SU-DHL-6 (cell line): ENCODE results near the gene MMP13.

Experiments
- H2AFZ ChIP-seq: fragments of 200-600 bp; sonication (generic); 2 replicates; pipeline ENCODE4 v1.6.1; 2014; ENCODE audit warnings: low read depth, mild to moderate bottlenecking, moderate library complexity, mixed read lengths, antibody characterized with exemption, low read length; ENCODE audit not compliant: severe bottlenecking
- H3F3A ChIP-seq: fragments of 200-600 bp; shearing (Covaris generic); 2 replicates; pipeline ENCODE4 v1.6.0; 2016; ENCODE audit warnings: antibody characterized with exemption, mild to moderate bottlenecking; ENCODE audit not compliant: insufficient read depth
- H3K27ac ChIP-seq: fragments of 200-600 bp; sonication (generic); 2 replicates; pipeline ENCODE4 v1.5.1; 2016; ENCODE audit warnings: low read depth, mild to moderate bottlenecking, low read length, moderate library complexity, mixed read lengths
- H3K27me3 ChIP-seq: fragments of 200-600 bp; sonication (generic), shearing (Covaris generic); 2 replicates; pipeline ENCODE4 v1.6.0; 2014; ENCODE audit warnings: mild to moderate bottlenecking, low read length
- H3K36me3 ChIP-seq: fragments of 200-600 bp; sonication (generic); 2 replicates; pipeline ENCODE4 v1.6.1; 2014; ENCODE audit warnings: mild to moderate bottlenecking, low read length, mixed read lengths
- H3K4me2 ChIP-seq: fragments of 300-600, 200-600 bp; shearing (Covaris generic), sonication (generic); 2 replicates; pipeline ENCODE4 v1.6.0; 2014; ENCODE audit warnings: low read length, low read depth, mild to moderate bottlenecking; ENCODE audit not compliant: poor library complexity, severe bottlenecking
- H3K4me3 ChIP-seq: fragments of 200-600 bp; sonication (generic); 2 replicates; pipeline ENCODE4 v1.5.1; 2014; ENCODE audit warnings: antibody characterized with exemption, low read length, mild to moderate bottlenecking, mixed read lengths; ENCODE audit not compliant: insufficient read depth, poor library complexity, severe bottlenecking
- H3K79me2 ChIP-seq: fragments of 200-600 bp; sonication (generic); 2 replicates; pipeline ENCODE4 v1.6.1; 2014; ENCODE audit warnings: mild to moderate bottlenecking, low read length, moderate library complexity; ENCODE audit not compliant: insufficient read depth
- H3K9ac ChIP-seq: fragments of 200-600 bp; sonication (generic); 2 replicates; pipeline ENCODE4 v1.7.0; 2014; ENCODE audit warnings: mild to moderate bottlenecking, low read length
- H3K9me2 ChIP-seq: fragments of 200-600 bp; sonication (generic); replicated peaks from 2 replicates; pipeline ENCODE4 v1.6.1; 2014; ENCODE audit warnings: low read length; ENCODE audit not compliant: insufficient read depth
- H3K9me3 ChIP-seq: fragments of 200-600 bp; sonication (generic); 2 replicates; pipeline ENCODE4 v1.6.1; 2014; ENCODE audit warnings: low read length, mixed read lengths; ENCODE audit not compliant: insufficient read depth
- H4K20me1 ChIP-seq: fragments of 200-600 bp; sonication (generic); 2 replicates; pipeline ENCODE4 v1.6.1; 2014; ENCODE audit warnings: low read depth, mild to moderate bottlenecking, antibody characterized with exemption, low read length, moderate library complexity, mixed read lengths
- CTCF ChIP-seq: fragments of 200-600 bp; sonication (generic); IDR thresholded peaks from one replicate; pipeline ENCODE4 v1.5.1; 2017; ENCODE audit warnings: antibody characterized with exemption, mild to moderate bottlenecking, low read length, moderate library complexity; ENCODE audit not compliant: insufficient read depth, poor library complexity, severe bottlenecking
- EZH2phosphoT487 ChIP-seq: fragments of 200-600 bp; sonication (generic), shearing (Covaris generic); conservative IDR thresholded peaks from 2 replicates; pipeline ENCODE4 v1.6.1; 2018; ENCODE audit warnings: mild to moderate bottlenecking, antibody characterized with exemption, low read length, moderate library complexity, mixed read lengths

MMP13 gene

GRCh38 chr11:102936864-102937509 lies 18.5 kb downstream of the MMP13 start:
- H3K9ac ChIP-seq = no peak overlapping the region
- no peaks in the 10 kb centered on the region for H3F3A ChIP-seq
- H3K79me2 ChIP-seq = no peaks in the 10 kb centered on the region
- no peak overlapping the region for H3K4me3 ChIP-seq
- TF ChIP-seq CTCF (no peak), EZH2phosphoT487 (no peak)
- no peaks in the 10 kb centered on the region for H3K36me3 ChIP-seq
- no peak overlapping the region for H2AFZ ChIP-seq
- no peaks in the 10 kb centered on the region for H4K20me1 ChIP-seq
- no peaks in the 10 kb centered on the region for H3K27me3 ChIP-seq
- H3K9me2 ChIP-seq = no peaks in the 10 kb centered on the region
- no peaks in the 10 kb centered on the region for H3K9me3 ChIP-seq
- H3K4me2 ChIP-seq = no peak overlapping the region
- H3K27ac ChIP-seq = no peak overlapping the region

- no peaks in the 10 kb centered on the region for H3K79me2 ChIP-seq
- H4K20me1 ChIP-seq = no peaks in the 10 kb centered on the region
- H3K27ac ChIP-seq = no peak overlapping the region
- no peak overlapping the region for H3K9ac ChIP-seq
- no peaks in the 10 kb centered on the region for H3K9me2 ChIP-seq
- H3K4me2 ChIP-seq = no peak overlapping the region
- no peaks in the 10 kb centered on the region for H3K36me3 ChIP-seq
- H3K27me3 ChIP-seq = no peaks in the 10 kb centered on the region
- H2AFZ ChIP-seq = no peak overlapping the region
- H3K9me3 ChIP-seq = no peaks in the 10 kb centered on the region
- H3K4me3 ChIP-seq = no peak overlapping the region
- no peak for TF ChIP-seq EZH2phosphoT487
- TF ChIP-seq CTCF = no peak
- H3F3A ChIP-seq = no peaks in the 10 kb centered on the region
Observed at GRCh38 chr11:102935514-102935913, 20.0 kb downstream of the MMP13 start.

GRCh38 chr11:102934735-102935134 lies 20.8 kb downstream of the MMP13 start:
- Histone ChIP-seq H3K27me3 (no peaks in the 10 kb centered on the region), H3K27ac (no peak overlapping the region), H3K4me2 (no peak overlapping the region), H2AFZ (no peak overlapping the region), H3K9ac (no peak overlapping the region), H3K4me3 (no peak overlapping the region), H3K9me3 (no peaks in the 10 kb centered on the region), H4K20me1 (no peaks in the 10 kb centered on the region), H3F3A (no peaks in the 10 kb centered on the region), H3K79me2 (no peaks in the 10 kb centered on the region), H3K36me3 (no peaks in the 10 kb centered on the region), H3K9me2 (no peaks in the 10 kb centered on the region)
- no peak for TF ChIP-seq CTCF
- no peak for TF ChIP-seq EZH2phosphoT487
